Caki2 (cell line): Measurements from ENCODE around the gene SEMA4A. TPM values are rescaled to one million over a fixed set of nuclear protein-coding genes. Genes with fewer than 3 reads are reported as not detected.
A peak's percentile ranks its signal among the peaks of the same experiment; 100 is the strongest.
"Not testable (repeated sequence)": the region's sequence is repeated elsewhere in the genome, so short reads cannot be mapped to it uniquely, and the experiment has no call there.

ENCODE experiments used
- DNase-seq: peaks from one replicate; pipeline ENCODE4 v3.0.0-alpha.2; 2015; ENCODE audit warnings: low read depth
- in situ Hi-C: cut with HindIII; loops from 2 replicates; pipeline ENCODE4 v1.10.0; 2016; ENCODE audit warnings: low sequenced_read_pairs, low pct_unique_long_range_greater_than_20kb, mixed read lengths
- total RNA-seq: library from RNA; depleted of rRNA; stranded (reverse); fragments of >200 nt; shearing (Covaris generic); gene quantifications from 2 replicates; pipeline ENCODE4 v1.2.3, GENCODE V29; 2014; ENCODE audit warnings: low replicate concordance; rRNA removed

SEMA4A gene
- total RNA-seq, 1 experiment from 2014 or later = 1.9 TPM

- DNase-seq = no peak
- in situ Hi-C loops = no loop called here
Measured at GRCh38 chr1:156211243-156211642, 57.9 kb downstream of the SEMA4A start.

- in situ Hi-C loops = no loop called here
Measured at GRCh38 chr1:156212130-156212529, 58.7 kb downstream of the SEMA4A start.

GRCh38 chr1:156212833-156213643, 59.7 kb downstream of the SEMA4A start, which contains the start of gene PMF1:
Gene PMF1, plus strand, starts transcription at chr1:156213007. Its CDS starts 9 bp downstream, at chr1:156213016.
- in situ Hi-C loops = no loop called here
- DNase-seq = peak; percentile 97

More at GRCh38 chr1:156212130-156212529, 58.7 kb downstream of the SEMA4A start:
- no peak for DNase-seq

- in situ Hi-C loops = no loop called here
- DNase-seq = no peak
Measured at GRCh38 chr1:156213644-156213966, 60.2 kb downstream of the SEMA4A start.

GRCh38 chr1:156214024-156214748, 60.8 kb downstream of the SEMA4A start:
- peak; percentile 84 for DNase-seq
- in situ Hi-C loops = no loop called here

- in situ Hi-C loops, DNase-seq: not testable (repeated sequence)
Measured at GRCh38 chr1:156216361-156217086, 63.1 kb downstream of the SEMA4A start.

GRCh38 chr1:156217871-156218270, 64.5 kb downstream of the SEMA4A start:
- DNase-seq = no peak
- in situ Hi-C loops = no loop called here

- no peak for DNase-seq
- in situ Hi-C loops = no loop called here
Measured at GRCh38 chr1:156220226-156220625, 66.8 kb downstream of the SEMA4A start.

- in situ Hi-C loops = no loop called here
- no peak for DNase-seq
Measured at GRCh38 chr1:156221986-156222692, 68.8 kb downstream of the SEMA4A start.

- in situ Hi-C loops = no loop called here
- no peak for DNase-seq
Measured at GRCh38 chr1:156225677-156226014, 72.3 kb downstream of the SEMA4A start.

- in situ Hi-C loops = no loop called here
- no peak for DNase-seq
Measured at GRCh38 chr1:156226116-156226538, 72.7 kb downstream of the SEMA4A start.

- in situ Hi-C loops = no loop called here
- DNase-seq = no peak
Measured at GRCh38 chr1:156226782-156227181, 73.4 kb downstream of the SEMA4A start.

Other genes with a start within 250 kb of the SEMA4A start
- 58.6 and 109 TPM in 2 replicates for gene RIT1, start 242.2 kb upstream of the SEMA4A start, total RNA-seq
- 9.8 and 33.9 TPM in 2 replicates for gene KHDC4, start 219.2 kb upstream of the SEMA4A start, total RNA-seq
- not detected in 2 replicates for gene RXFP4, start 211.9 kb upstream of the SEMA4A start, total RNA-seq
- gene ARHGEF2, start 175.0 kb upstream of the SEMA4A start, total RNA-seq = 58.1 and 63.9 TPM in 2 replicates
- gene SSR2, start 132.6 kb upstream of the SEMA4A start, total RNA-seq = 305 and 404 TPM in 2 replicates
- 12.4 and 36.6 TPM in 2 replicates for gene UBQLN4, start 99.8 kb upstream of the SEMA4A start, total RNA-seq
- 14.3 and 28.3 TPM in 2 replicates for gene LAMTOR2, start 98.8 kb upstream of the SEMA4A start, total RNA-seq
- not detected in 2 replicates for gene RAB25, start 92.4 kb upstream of the SEMA4A start, total RNA-seq
- 0.64 and 2.0 TPM in 2 replicates for gene MEX3A, start 71.1 kb upstream of the SEMA4A start, total RNA-seq
- 652 and 715 TPM in 2 replicates for gene LMNA, start 38.9 kb upstream of the SEMA4A start, total RNA-seq
- gene SLC25A44, start 40.5 kb downstream of the SEMA4A start, total RNA-seq = 11.8 and 15.9 TPM in 2 replicates
- 81.6 and 115 TPM in 2 replicates for gene PMF1, start 59.4 kb downstream of the SEMA4A start, total RNA-seq
- not detected in 2 replicates for gene BGLAP, start 88.6 kb downstream of the SEMA4A start, total RNA-seq
- not detected in 2 replicates for gene PAQR6, start 94.5 kb downstream of the SEMA4A start, total RNA-seq
- 52.9 and 53.1 TPM in 2 replicates for gene SMG5, start 129.2 kb downstream of the SEMA4A start, total RNA-seq
- 1.4 and 2.5 TPM in 2 replicates for gene TMEM79, start 130.7 kb downstream of the SEMA4A start, total RNA-seq
- 79.0 and 119 TPM in 2 replicates for gene GLMP, start 142.1 kb downstream of the SEMA4A start, total RNA-seq
- gene VHLL, start 145.7 kb downstream of the SEMA4A start, total RNA-seq = not detected in 2 replicates
- gene CCT3, start 184.7 kb downstream of the SEMA4A start, total RNA-seq = 691 and 710 TPM in 2 replicates
- 14.3 TPM in 1 of 2 replicates, not detected in the other for gene TSACC, start 184.9 kb downstream of the SEMA4A start, total RNA-seq
- not detected in 2 replicates for gene RHBG, start 215.6 kb downstream of the SEMA4A start, total RNA-seq